Adipocyte (in vitro differentiated cells): ENCODE measurements around the gene CETN2.
"Not testable (repeated sequence)": the region's sequence is repeated elsewhere in the genome, so short reads cannot be mapped to it uniquely, and the experiment has no call there.

Experiments
- DNase-seq: peaks from one replicate; pipeline ENCODE4 v3.0.0-alpha.2; 2015; ENCODE audit warnings: low read depth
- H3K27me3 ChIP-seq: replicated peaks from 2 replicates; pipeline ENCODE4 v1.7.0; 2013; ENCODE audit warnings: mild to moderate bottlenecking, low read length, moderate library complexity; ENCODE audit not compliant: control insufficient read depth, insufficient read depth
- H3K36me3 ChIP-seq: 2 replicates; pipeline ENCODE4 v1.7.0; 2013; ENCODE audit warnings: low read length, mild to moderate bottlenecking, moderate library complexity; ENCODE audit not compliant: control insufficient read depth, insufficient read depth, severe bottlenecking
- H3K4me1 ChIP-seq: 2 replicates; pipeline ENCODE4 v1.7.0; 2013; ENCODE audit warnings: mild to moderate bottlenecking, low read length, moderate library complexity; ENCODE audit not compliant: control insufficient read depth, insufficient read depth
- H3K4me3 ChIP-seq: 2 replicates; pipeline ENCODE4 v1.7.0; 2013; ENCODE audit warnings: mild to moderate bottlenecking, low read length, moderate library complexity
- H3K9ac ChIP-seq: 2 replicates; pipeline ENCODE4 v1.7.0; 2013; ENCODE audit warnings: mild to moderate bottlenecking, low read length, moderate library complexity
- H3K9me3 ChIP-seq: 2 replicates; pipeline ENCODE4 v1.7.0; 2013; ENCODE audit warnings: mild to moderate bottlenecking, low read length, moderate library complexity; ENCODE audit not compliant: control insufficient read depth

The CETN2 gene

GRCh38 chrX:152861116-152861515, 30.6 kb upstream of the CETN2 start:
- Histone ChIP-seq H3K4me1 (peaks cover 6% of the 10 kb centered on the region), H3K27me3 (peaks cover 7% of the 10 kb centered on the region), H3K9ac (no peak overlapping the region), H3K9me3 (no peaks in the 10 kb centered on the region), H3K36me3 (peaks cover 75% of the 10 kb centered on the region), H3K4me3 (no peak overlapping the region)
- DNase-seq: peak; percentile 62

- Histone ChIP-seq H3K9me3 (no peaks in the 10 kb centered on the region), H3K4me1 (no peaks in the 10 kb centered on the region), H3K27me3 (peaks cover 5% of the 10 kb centered on the region), H3K4me3 (no peak overlapping the region), H3K36me3 (peaks cover 76% of the 10 kb centered on the region), H3K9ac (no peak overlapping the region)
- DNase-seq: no peak
These were observed 23.4 kb upstream of the CETN2 start for GRCh38 chrX:152853986-152854385.

GRCh38 chrX:152850465-152850864, 19.9 kb upstream of the CETN2 start:
- Histone ChIP-seq H3K9me3 (no peaks in the 10 kb centered on the region), H3K4me1 (no peaks in the 10 kb centered on the region), H3K27me3 (peaks cover 12% of the 10 kb centered on the region), H3K4me3 (no peak overlapping the region), H3K9ac (no peak overlapping the region), H3K36me3 (peaks cover 82% of the 10 kb centered on the region)
- DNase-seq: no peak

GRCh38 chrX:152847281-152847680, 16.7 kb upstream of the CETN2 start:
- Histone ChIP-seq H3K36me3 (peaks cover 86% of the 10 kb centered on the region), H3K9me3 (peaks cover 3% of the 10 kb centered on the region), H3K4me3 (no peak overlapping the region), H3K4me1 (no peaks in the 10 kb centered on the region), H3K27me3 (peaks cover 16% of the 10 kb centered on the region), H3K9ac (no peak overlapping the region)
- no peak for DNase-seq

- Histone ChIP-seq H3K36me3 (peaks cover 79% of the 10 kb centered on the region), H3K9me3 (peaks cover 3% of the 10 kb centered on the region), H3K4me1 (no peaks in the 10 kb centered on the region), H3K4me3 (no peak overlapping the region), H3K27me3 (peaks cover 16% of the 10 kb centered on the region), H3K9ac (no peak overlapping the region)
- DNase-seq: no peak
These were observed 15.2 kb upstream of the CETN2 start for GRCh38 chrX:152845618-152846240.

GRCh38 chrX:152844256-152844655, 13.7 kb upstream of the CETN2 start:
- Histone ChIP-seq H3K4me3 (no peak overlapping the region), H3K4me1 (no peaks in the 10 kb centered on the region), H3K9ac (no peak overlapping the region), H3K9me3 (peaks cover 3% of the 10 kb centered on the region), H3K27me3 (peaks cover 13% of the 10 kb centered on the region), H3K36me3 (peaks cover 64% of the 10 kb centered on the region)
- no peak for DNase-seq

GRCh38 chrX:152843852-152844251, 13.3 kb upstream of the CETN2 start:
- Histone ChIP-seq H3K4me3 (no peak overlapping the region), H3K9ac (no peak overlapping the region), H3K4me1 (no peaks in the 10 kb centered on the region), H3K27me3 (peaks cover 11% of the 10 kb centered on the region), H3K36me3 (peaks cover 62% of the 10 kb centered on the region), H3K9me3 (peaks cover 3% of the 10 kb centered on the region)
- no peak for DNase-seq

- Histone ChIP-seq H3K36me3 (peaks cover 53% of the 10 kb centered on the region), H3K4me1 (no peaks in the 10 kb centered on the region), H3K27me3 (peaks cover 11% of the 10 kb centered on the region), H3K9me3 (peaks cover 3% of the 10 kb centered on the region), H3K9ac (no peak overlapping the region), H3K4me3 (no peak overlapping the region)
- no peak for DNase-seq
These were observed 12.3 kb upstream of the CETN2 start for GRCh38 chrX:152842772-152843338.

- not testable (repeated sequence) for H3K4me3 ChIP-seq, H3K9ac ChIP-seq, H3K27me3 ChIP-seq, DNase-seq, H3K9me3 ChIP-seq, H3K4me1 ChIP-seq
- H3K36me3 ChIP-seq: peaks cover 15% of the 10 kb centered on the region
These were observed 4.9 kb upstream of the CETN2 start for GRCh38 chrX:152835470-152835869.

GRCh38 chrX:152833378-152833777, 2.8 kb upstream of the CETN2 start:
- H3K36me3 ChIP-seq: peaks cover 20% of the 10 kb centered on the region
- no peaks in the 10 kb centered on the region for H3K27me3 ChIP-seq
- H3K4me1 ChIP-seq: peaks cover 13% of the 10 kb centered on the region
- DNase-seq: no peak
- peaks cover 6% of the 10 kb centered on the region for H3K9me3 ChIP-seq
- H3K9ac ChIP-seq: peak overlapping the region; percentile 93
- peak overlapping the region; percentile 91 for H3K4me3 ChIP-seq

GRCh38 chrX:152832520-152832919, 2.0 kb upstream of the CETN2 start:
- Histone ChIP-seq H3K9ac (peak overlapping the region; percentile 93), H3K4me1 (peaks cover 13% of the 10 kb centered on the region), H3K4me3 (peak overlapping the region; percentile 91), H3K36me3 (peaks cover 28% of the 10 kb centered on the region), H3K27me3 (no peaks in the 10 kb centered on the region), H3K9me3 (peaks cover 6% of the 10 kb centered on the region)
- no peak for DNase-seq

GRCh38 chrX:152831391-152831790, 834 bp upstream of the CETN2 start:
- peaks cover 33% of the 10 kb centered on the region for H3K36me3 ChIP-seq
- peaks cover 3% of the 10 kb centered on the region for H3K27me3 ChIP-seq
- DNase-seq: peak; percentile 7
- H3K9ac ChIP-seq: peak overlapping the region; percentile 93
- peaks cover 13% of the 10 kb centered on the region for H3K4me1 ChIP-seq
- peak overlapping the region; percentile 91 for H3K4me3 ChIP-seq
- H3K9me3 ChIP-seq: peaks cover 4% of the 10 kb centered on the region
